Keratinocyte (primary cell): ENCODE measurements around the gene TMEM132C. TPM values are rescaled to one million over a fixed set of nuclear protein-coding genes. Genes with fewer than 3 reads are reported as not detected.

Experiments used
- DNase-seq: peaks from one replicate; pipeline ENCODE4 v3.0.0-alpha.2; 2011; ENCODE audit warnings: low read depth, missing footprints, low spot score
- FAIRE-seq: peaks from 2 replicates; lab custom pipeline; 2011; peaks lifted over from hg19 to GRCh38; lab: Jason Lieb, UNC
- H2AFZ ChIP-seq: 2 replicates; pipeline ENCODE4 v1.6.0; 2012; ENCODE audit warnings: low read length, control low read depth, inconsistent platforms; ENCODE audit not compliant: control insufficient read depth
- H3K27ac ChIP-seq: 2 replicates; pipeline ENCODE4 v1.5.1; 2011; ENCODE audit warnings: low read length; ENCODE audit not compliant: control insufficient read depth, insufficient read depth
- H3K27me3 ChIP-seq: 3 replicates; pipeline ENCODE4 v1.6.0; 2011; ENCODE audit warnings: low read length; ENCODE audit not compliant: control insufficient read depth, insufficient read depth; ENCODE audit errors: extremely low read depth
- H3K36me3 ChIP-seq, 2 experiments: 2 replicates in 1 of 2; 3 replicates in 1 of 2; pipeline ENCODE4 v1.5.1; 2011; ENCODE audit warnings: low read length in 2 of 2, mild to moderate bottlenecking in 1 of 2; ENCODE audit not compliant: control insufficient read depth in 2 of 2, insufficient read depth in 2 of 2; ENCODE audit errors: extremely low read depth in 1 of 2
- H3K4me1 ChIP-seq: 3 replicates; pipeline ENCODE4 v1.5.1; 2011; ENCODE audit warnings: low read length; ENCODE audit not compliant: control insufficient read depth, insufficient read depth; ENCODE audit errors: extremely low read depth
- H3K4me2 ChIP-seq: 3 replicates; pipeline ENCODE4 v1.6.0; 2011; ENCODE audit warnings: low read depth, low read length; ENCODE audit not compliant: control insufficient read depth, insufficient read depth; ENCODE audit errors: extremely low read depth
- H3K4me3 ChIP-seq, 3 experiments: fragments of 200-600 bp in 1 of 3; sonication (generic) in 1 of 3; 2 replicates in 2 of 3; 3 replicates in 1 of 3; pipeline ENCODE4 v1.5.1; 2011 to 2016; ENCODE audit warnings: low read length in 3 of 3, mild to moderate bottlenecking in 3 of 3, control low read depth in 2 of 3, inconsistent platforms in 1 of 3, low read depth in 1 of 3, mixed read lengths in 1 of 3, mixed run types in 1 of 3, moderate library complexity in 1 of 3; ENCODE audit not compliant: control insufficient read depth in 2 of 3, insufficient read depth in 2 of 3; ENCODE audit errors: extremely low read depth in 1 of 3
- H3K79me2 ChIP-seq: 2 replicates; pipeline ENCODE4 v1.6.0; 2012; ENCODE audit warnings: low read length; ENCODE audit not compliant: control insufficient read depth, insufficient read depth
- H3K9ac ChIP-seq: 3 replicates; pipeline ENCODE4 v1.6.0; 2011; ENCODE audit warnings: low read length; ENCODE audit not compliant: control insufficient read depth, insufficient read depth; ENCODE audit errors: extremely low read depth
- H3K9me1 ChIP-seq: 3 replicates; pipeline ENCODE4 v1.6.0; 2011; ENCODE audit warnings: low read length; ENCODE audit not compliant: control insufficient read depth, insufficient read depth; ENCODE audit errors: extremely low read depth
- H3K9me3 ChIP-seq: 2 replicates; pipeline ENCODE4 v1.5.1; 2012; ENCODE audit warnings: low read depth, low read length; ENCODE audit not compliant: control insufficient read depth
- H4K20me1 ChIP-seq: 3 replicates; pipeline ENCODE4 v1.6.0; 2011; ENCODE audit warnings: low read length; ENCODE audit not compliant: control insufficient read depth, insufficient read depth; ENCODE audit errors: extremely low read depth
- CTCF ChIP-seq, 3 experiments: IDR thresholded peaks in 1 of 3; conservative IDR thresholded peaks in 1 of 3; optimal IDR thresholded peaks in 1 of 3; 2 replicates in 2 of 3; 3 replicates in 1 of 3; pipeline versions ENCODE3 to v1.5.1; 2011; ENCODE audit warnings: low read length in 3 of 3, mild to moderate bottlenecking in 3 of 3, moderate library complexity in 2 of 3, control low read depth in 1 of 3, inconsistent platforms in 1 of 3; ENCODE audit not compliant: insufficient read depth in 2 of 3; ENCODE audit errors: extremely low read depth in 1 of 3
- EZH2 ChIP-seq: IDR thresholded peaks from one replicate; pipeline ENCODE4 v1.6.1; 2012; ENCODE audit warnings: inconsistent platforms, mild to moderate bottlenecking, low read length, moderate library complexity
- dilution Hi-C: fragments of 300-500 bp; cut with MboI; formaldehyde crosslinking; loops from one replicate; pipeline ENCODE4 v1.7.0; 2020; ENCODE audit warnings: low sequenced_read_pairs; ENCODE audit not compliant: extremely low pct_ligation_motif_present
- polyA plus RNA-seq, 5 experiments: library from polyadenylated mRNA; depleted of rRNA in 3 of 5; stranded (reverse) in 3 of 5; stranded (forward) in 1 of 5; unstranded in 1 of 5; fragments of >200 nt; gene quantifications; 1 replicate in 1 of 5; 2 replicates in 3 of 5; 3 replicates in 1 of 5; pipeline versions ENCODE4 v1.2.1 to v1.2.3, GENCODE V29; 2011 to 2012; ENCODE audit warnings: missing spikeins in 2 of 5, low read depth in 1 of 5, low replicate concordance in 1 of 5

The TMEM132C gene
- polyA plus RNA-seq, 1 donor (not counting 4 experiments of a cell fraction or from before 2014, with no cell fraction given): not detected

GRCh38 chr12:128394137-128394536 is 127.2 kb downstream of the TMEM132C start:
- dilution Hi-C loops: no loop called here
- Histone ChIP-seq H3K4me2 (no peak overlapping the region), H3K27ac (no peak overlapping the region), H3K4me3 (no peak overlapping the region), H3K9me3 (peaks cover 6% of the 10 kb centered on the region), H3K9ac (no peak overlapping the region), H3K36me3 (no peaks in the 10 kb centered on the region), H2AFZ (no peak overlapping the region), H3K4me1 (no peaks in the 10 kb centered on the region), H3K79me2 (no peaks in the 10 kb centered on the region), H4K20me1 (no peaks in the 10 kb centered on the region), H3K27me3 (no peaks in the 10 kb centered on the region), H3K9me1 (no peaks in the 10 kb centered on the region)
- no peak for TF ChIP-seq EZH2
- no peak for TF ChIP-seq CTCF (optimal IDR thresholded peaks at IDR 0.05 in 1 of 3, IDR thresholded peaks at IDR 0.05 in 1 of 3, conservative IDR thresholded peaks at IDR 0.05 in 1 of 3; ENCODE audit: extremely low read depth in 1 of 3, insufficient read depth in 2 of 3, low read length in 3 of 3)
- DNase-seq (no peak), FAIRE-seq (no peak)

GRCh38 chr12:128399253-128399652 is 132.3 kb downstream of the TMEM132C start:
- dilution Hi-C loops: no loop called here
- Histone ChIP-seq H3K79me2 (no peaks in the 10 kb centered on the region), H3K4me3 (no peak overlapping the region), H3K9me3 (peaks cover 2% of the 10 kb centered on the region), H3K4me2 (no peak overlapping the region), H2AFZ (no peak overlapping the region), H3K9ac (no peak overlapping the region), H3K9me1 (no peaks in the 10 kb centered on the region), H3K36me3 (no peaks in the 10 kb centered on the region), H3K27me3 (no peaks in the 10 kb centered on the region), H3K4me1 (no peaks in the 10 kb centered on the region), H4K20me1 (no peaks in the 10 kb centered on the region), H3K27ac (no peak overlapping the region)
- TF ChIP-seq CTCF (optimal IDR thresholded peaks at IDR 0.05 in 1 of 3, IDR thresholded peaks at IDR 0.05 in 1 of 3, conservative IDR thresholded peaks at IDR 0.05 in 1 of 3; ENCODE audit: extremely low read depth in 1 of 3, insufficient read depth in 2 of 3, low read length in 3 of 3) (no peak), EZH2 (no peak)
- DNase-seq (no peak), FAIRE-seq (no peak)
